ENCODE measurements around the gene MYO1G. TPM values are rescaled to one million over a fixed set of nuclear protein-coding genes. Genes with fewer than 3 reads are reported as not detected.

The MYO1G gene
- polyA plus RNA-seq, 2 of the 4 experiments (the other 2 are of a cell fraction), result 0.06 TPM; not detected in 1

DNA sequence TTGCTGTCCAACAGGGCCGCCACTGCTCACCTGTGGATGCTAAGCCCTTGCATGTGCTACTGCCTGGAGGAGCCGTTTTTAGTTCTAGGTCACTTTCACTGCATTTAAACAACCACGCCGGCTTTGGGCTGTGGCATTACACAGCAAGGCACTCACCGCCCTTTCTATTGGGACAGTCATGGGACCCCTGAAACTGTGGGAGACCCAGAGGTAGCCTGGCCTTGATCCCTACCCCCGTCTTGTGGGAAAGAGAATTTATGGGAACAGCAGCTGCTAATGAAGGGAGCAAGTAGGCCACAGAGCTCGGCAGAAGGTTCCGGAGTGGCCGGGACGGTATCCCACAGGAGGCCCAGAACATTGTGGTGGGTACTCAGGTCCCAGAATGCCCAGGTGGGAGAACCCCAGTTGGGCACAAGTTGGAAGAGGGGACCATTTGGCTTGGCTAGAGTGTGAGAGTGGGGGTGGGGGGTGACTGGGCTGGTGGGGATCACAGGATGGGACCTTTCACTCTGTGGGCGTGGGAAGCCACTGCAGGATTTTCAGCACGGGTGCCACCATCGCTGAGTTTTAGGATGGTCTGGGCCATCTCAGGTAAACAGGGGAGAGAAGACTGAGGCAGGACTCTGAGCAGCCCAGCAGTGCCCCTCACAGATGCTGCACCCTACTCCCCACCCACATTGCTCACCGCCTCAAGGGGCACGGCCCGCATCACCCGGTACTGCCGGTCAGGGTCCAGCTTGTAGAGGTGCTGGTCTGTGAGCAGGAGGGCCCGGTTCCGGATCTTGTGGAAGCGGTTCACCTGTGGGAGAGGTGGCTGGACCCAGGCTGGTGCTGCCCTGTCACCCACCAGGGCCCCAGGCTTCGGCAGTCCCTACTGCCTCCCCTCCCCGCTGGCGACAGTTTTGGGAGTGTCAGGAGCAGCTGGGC, 15.2 kb downstream of the MYO1G start:
- POLR2A ChIA-PET, result interaction anchor here (1.5 kb wide), 1 partner anchor 10 kb away, joined by 3 read pairs; no protein-coding TSS in a partner anchor
- no peak for DNase-seq (ENCODE audit: low read depth in 1 of 2, low spot score in 1 of 2)
- Histone ChIP-seq H3K4me2 (no peak overlapping the region), H3K4me3 (no peak overlapping the region), H3K4me1 (no peaks in the 10 kb centered on the region), H3K9me3 (no peaks in the 10 kb centered on the region), H3K27ac (no peak overlapping the region)
- WGBS (ENCODE audit: missing lambda C conversion rate), result 84% methylated on average over 18 of the region's 24 CpGs
- FAIRE-seq, result no peak
- TF ChIP-seq HOXB13 (CRISPR knock-in tag; IDR thresholded peaks at IDR 0.05; ENCODE audit: low read depth), result no peak
- TF ChIP-seq SMC3 (IDR thresholded peaks at IDR 0.05), result no peak
- no peak for TF ChIP-seq ELK1 (IDR thresholded peaks at IDR 0.05; ENCODE audit: low read depth, low read length)
- TF ChIP-seq ESRRA (IDR thresholded peaks at IDR 0.05; ENCODE audit: borderline replicate concordance, low read length), result no peak
- no peak for TF ChIP-seq BHLHE40 (IDR thresholded peaks at IDR 0.05; ENCODE audit: low read depth, low read length)
- TF ChIP-seq, protein P1, sequence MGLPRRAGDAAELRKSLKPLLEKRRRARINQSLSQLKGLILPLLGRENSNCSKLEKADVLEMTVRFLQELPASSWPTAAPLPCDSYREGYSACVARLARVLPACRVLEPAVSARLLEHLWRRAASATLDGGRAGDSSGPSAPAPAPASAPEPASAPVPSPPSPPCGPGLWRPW (IDR thresholded peaks at IDR 0.05), result no peak
- TF ChIP-seq RCOR1 (IDR thresholded peaks at IDR 0.05; ENCODE audit: low read depth, low read length), result no peak
- no peak for TF ChIP-seq ZC3H11A (IDR thresholded peaks at IDR 0.05)
- no peak for TF ChIP-seq KDM1A (IDR thresholded peaks at IDR 0.05; ENCODE audit: low read depth)
- TF ChIP-seq, protein P2, sequence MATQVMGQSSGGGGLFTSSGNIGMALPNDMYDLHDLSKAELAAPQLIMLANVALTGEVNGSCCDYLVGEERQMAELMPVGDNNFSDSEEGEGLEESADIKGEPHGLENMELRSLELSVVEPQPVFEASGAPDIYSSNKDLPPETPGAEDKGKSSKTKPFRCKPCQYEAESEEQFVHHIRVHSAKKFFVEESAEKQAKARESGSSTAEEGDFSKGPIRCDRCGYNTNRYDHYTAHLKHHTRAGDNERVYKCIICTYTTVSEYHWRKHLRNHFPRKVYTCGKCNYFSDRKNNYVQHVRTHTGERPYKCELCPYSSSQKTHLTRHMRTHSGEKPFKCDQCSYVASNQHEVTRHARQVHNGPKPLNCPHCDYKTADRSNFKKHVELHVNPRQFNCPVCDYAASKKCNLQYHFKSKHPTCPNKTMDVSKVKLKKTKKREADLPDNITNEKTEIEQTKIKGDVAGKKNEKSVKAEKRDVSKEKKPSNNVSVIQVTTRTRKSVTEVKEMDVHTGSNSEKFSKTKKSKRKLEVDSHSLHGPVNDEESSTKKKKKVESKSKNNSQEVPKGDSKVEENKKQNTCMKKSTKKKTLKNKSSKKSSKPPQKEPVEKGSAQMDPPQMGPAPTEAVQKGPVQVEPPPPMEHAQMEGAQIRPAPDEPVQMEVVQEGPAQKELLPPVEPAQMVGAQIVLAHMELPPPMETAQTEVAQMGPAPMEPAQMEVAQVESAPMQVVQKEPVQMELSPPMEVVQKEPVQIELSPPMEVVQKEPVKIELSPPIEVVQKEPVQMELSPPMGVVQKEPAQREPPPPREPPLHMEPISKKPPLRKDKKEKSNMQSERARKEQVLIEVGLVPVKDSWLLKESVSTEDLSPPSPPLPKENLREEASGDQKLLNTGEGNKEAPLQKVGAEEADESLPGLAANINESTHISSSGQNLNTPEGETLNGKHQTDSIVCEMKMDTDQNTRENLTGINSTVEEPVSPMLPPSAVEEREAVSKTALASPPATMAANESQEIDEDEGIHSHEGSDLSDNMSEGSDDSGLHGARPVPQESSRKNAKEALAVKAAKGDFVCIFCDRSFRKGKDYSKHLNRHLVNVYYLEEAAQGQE (IDR thresholded peaks at IDR 0.05), result no peak
- TF ChIP-seq GATA3 (IDR thresholded peaks at IDR 0.05; ENCODE audit: borderline replicate concordance), result no peak
- TF ChIP-seq RFX5 (IDR thresholded peaks at IDR 0.05), result no peak
- no peak for ATAC-seq
- CTCF ChIA-PET, result interaction anchor here (0.8 to 3.4 kb wide), 14 partner anchors 10 to 379 kb away, joined by 3 to 21 read pairs (median 3); partner anchors contain the start of gene H2AZ2

GRCh38 chr7:44962483-44963251, 16.1 kb downstream of the MYO1G start:
- 92% methylated on average over 47 of the region's 76 CpGs for WGBS (ENCODE audit: missing lambda C conversion rate)
- TF ChIP-seq JUNB (IDR thresholded peaks at IDR 0.05) (no peak), GATA3 (IDR thresholded peaks at IDR 0.05; ENCODE audit: borderline replicate concordance) (no peak), HOXA7 (CRISPR knock-in tag; IDR thresholded peaks at IDR 0.05) (no peak)
- no peaks in the 10 kb centered on the region for H3K4me1 ChIP-seq
- DNase-seq (ENCODE audit: low read depth in 1 of 2, low spot score in 1 of 2) (no peak), ATAC-seq (no peak; a peak in 1 of 6 replicates), FAIRE-seq (no peak)
- H3K9me3 ChIP-seq, result no peaks in the 10 kb centered on the region
- CTCF ChIA-PET, result interaction anchor here (1.5 to 3.4 kb wide), 2 partner anchors 11 kb away, joined by 5 to 21 read pairs; no protein-coding TSS in a partner anchor
- H3K4me2 ChIP-seq, result no peak overlapping the region
- no peak overlapping the region for H3K4me3 ChIP-seq
- H3K27ac ChIP-seq, result no peak overlapping the region
- POLR2A ChIA-PET, result no interaction called here

Data from A549 (cell line).